Stimulated activated CD4-positive, alpha-beta T cell treated with anti-CD3 and anti-CD28 coated beads, Interleukin-12 subunit alpha, Interleukin-12 subunit beta, amount 100 ng/mL, for 24 hours (primary cell): ENCODE data around the gene DBN1.

Source experiments
- DNase-seq, 2 experiments: peaks; one replicate each; pipeline ENCODE4 v3.0.0-alpha.2; 2020; ENCODE audit warnings: low read depth in 2 of 2

The DBN1 gene

DNA sequence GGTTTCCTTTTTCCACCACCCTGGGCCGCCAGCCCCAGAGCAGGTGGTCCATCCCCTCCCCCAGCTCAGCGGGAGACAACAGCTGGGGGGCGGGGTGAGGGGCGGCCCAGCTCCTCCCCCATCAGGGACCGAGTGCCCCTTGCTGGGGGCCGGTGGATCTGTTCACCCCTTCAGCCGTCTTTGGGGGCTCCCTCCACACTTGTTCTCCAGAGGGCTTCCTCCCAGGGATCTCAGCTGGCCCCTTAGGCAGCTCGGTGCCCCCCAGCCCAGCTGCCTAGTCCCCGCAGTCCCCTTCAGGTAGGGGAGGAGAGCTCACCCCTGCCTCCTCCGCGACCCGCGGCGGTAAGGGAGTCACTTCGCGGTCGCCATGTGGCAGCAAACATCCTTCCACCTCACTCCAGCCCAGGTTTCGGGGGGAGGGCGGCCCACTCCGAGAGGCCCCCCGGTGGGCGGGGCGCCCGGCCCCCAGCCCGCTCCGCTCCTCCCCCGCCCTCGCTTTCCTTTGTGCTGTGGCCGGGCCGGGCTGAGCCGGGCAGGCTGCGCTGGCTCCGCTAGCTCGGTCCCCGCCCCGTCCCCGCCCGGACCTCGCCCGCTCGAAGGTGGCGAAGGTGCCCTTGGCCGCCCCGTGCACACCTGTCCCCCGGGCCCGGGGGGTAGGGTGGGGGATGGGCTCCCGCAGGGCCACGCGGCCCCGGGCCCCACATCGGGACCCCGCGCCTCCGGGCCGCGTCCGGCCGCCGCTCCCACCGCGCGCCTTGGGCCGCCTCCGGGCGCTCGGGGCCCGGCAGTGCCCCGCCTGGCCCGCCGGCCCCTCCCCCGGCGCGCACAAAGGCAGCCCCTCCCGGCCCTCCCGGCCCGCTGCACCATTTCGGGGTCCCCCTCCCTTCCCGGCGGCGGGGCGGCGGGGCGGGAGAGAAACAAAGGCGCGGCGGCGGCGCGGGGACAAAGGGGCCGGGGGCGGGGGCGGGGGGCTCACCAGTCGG lies 683 bp downstream of the DBN1 start:
- peak in 1 of 2 experiments; percentile 42 for DNase-seq

DNA sequence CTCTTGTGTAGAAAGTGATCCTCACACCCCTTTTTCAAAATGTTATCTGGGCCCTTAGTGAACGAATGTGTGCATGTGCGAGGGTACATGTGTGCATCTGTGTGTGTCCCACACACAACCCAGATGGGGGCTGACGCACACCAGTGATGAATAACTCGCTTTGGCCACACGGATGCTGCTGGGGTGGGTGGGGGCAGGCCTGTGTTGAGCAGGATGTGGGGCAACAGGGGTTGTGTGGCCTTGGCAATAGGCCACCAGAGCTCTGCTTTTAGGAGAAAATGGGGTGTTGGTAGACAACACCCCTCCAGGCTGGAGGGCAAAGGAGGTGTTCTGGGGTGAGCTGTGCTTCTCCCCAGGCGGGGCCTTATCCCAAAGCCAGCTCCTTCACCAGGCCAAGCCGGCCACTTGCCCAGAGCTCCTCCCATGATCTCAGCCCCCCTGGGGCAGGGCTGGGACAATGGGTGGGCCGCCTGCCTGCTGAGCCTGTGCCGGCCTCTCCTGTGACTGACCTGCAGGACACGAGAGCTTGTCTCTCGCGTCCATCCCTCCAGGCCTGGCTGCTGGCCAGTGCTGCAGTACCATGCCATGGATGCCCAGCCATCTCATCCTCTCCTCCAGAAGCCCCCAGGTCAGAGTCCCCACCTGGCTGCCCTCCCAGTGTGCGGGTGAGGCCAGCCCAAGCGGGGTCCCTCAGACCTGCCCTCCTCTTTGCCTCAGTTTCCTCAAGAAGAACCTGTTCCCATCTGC lies 1.7 kb downstream of the DBN1 start:
- no peak for DNase-seq

DNA sequence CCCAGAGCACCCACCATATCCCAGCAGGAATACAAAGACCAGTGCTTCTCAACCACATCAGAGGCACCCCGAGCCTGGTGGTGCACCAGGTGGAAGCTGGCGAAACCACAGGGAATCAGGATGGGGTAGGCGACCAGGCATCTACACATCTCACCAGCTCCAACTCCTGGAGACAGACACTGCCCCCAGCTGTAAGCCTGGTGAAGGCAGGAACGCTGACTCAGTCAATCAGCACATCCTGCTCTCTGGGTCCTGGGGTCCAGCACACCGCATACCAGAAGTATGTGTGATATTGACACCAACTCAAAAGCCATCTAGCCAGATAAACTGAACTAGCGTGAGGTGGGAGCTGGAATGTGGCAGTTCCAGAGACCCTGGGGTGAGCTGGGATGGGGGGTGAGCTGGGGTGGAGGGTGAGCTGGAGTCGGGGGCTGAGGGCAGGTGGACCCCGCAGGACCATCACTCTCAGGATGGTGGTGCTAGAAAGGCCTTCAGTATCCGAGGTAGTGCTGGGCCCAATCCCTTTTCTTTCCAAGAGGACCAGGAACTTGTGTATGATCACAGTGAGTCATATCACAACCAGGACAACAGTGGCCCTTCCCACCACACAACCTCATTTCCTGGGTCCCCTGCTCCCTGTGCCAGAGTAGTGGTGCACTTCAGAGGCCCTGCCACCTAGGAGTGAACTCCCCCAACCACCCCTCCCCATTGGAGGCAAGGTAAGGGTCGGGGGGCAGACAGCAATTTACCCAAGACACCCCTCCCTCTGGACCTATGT lies 2.5 kb downstream of the DBN1 start:
- no peak for DNase-seq

DNA sequence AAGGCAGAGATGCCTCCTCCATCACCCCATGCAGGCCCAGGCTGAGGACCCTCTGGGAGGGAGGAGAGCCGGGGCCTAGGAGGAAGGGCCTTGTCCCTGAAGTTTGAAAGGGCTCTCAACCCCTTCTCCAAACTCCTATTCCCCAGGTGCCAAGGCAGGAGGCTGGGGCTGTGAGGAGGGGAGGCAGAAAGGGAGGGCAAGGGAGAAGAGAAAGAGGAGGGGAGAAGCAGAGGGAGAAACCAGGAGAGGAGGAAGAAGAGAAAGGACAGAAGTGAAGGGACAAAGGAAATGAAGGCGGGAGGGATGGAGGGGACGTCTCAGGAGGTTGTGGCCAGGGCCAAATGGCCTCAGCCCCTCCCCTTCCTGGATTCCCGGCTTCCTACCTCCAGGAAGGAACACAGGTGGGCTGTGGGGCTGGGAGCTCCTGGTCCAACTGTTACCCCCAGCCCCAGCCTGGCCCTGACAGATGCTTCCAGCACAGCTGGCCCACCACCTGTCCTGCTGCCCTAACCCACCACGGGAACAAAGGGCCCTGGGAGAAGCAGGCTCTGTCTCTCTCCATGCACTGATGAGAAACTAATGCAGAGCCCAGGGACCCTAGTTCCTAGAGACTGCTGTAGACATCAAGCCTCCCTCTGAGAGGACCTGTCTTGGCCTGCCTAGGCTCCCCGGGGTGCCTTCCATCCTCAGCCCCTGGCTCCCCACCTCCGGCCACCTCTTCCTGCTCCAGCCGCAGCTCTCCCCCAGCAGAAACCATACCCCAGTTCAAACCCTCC lies 3.5 kb downstream of the DBN1 start:
- DNase-seq: no peak

DNA sequence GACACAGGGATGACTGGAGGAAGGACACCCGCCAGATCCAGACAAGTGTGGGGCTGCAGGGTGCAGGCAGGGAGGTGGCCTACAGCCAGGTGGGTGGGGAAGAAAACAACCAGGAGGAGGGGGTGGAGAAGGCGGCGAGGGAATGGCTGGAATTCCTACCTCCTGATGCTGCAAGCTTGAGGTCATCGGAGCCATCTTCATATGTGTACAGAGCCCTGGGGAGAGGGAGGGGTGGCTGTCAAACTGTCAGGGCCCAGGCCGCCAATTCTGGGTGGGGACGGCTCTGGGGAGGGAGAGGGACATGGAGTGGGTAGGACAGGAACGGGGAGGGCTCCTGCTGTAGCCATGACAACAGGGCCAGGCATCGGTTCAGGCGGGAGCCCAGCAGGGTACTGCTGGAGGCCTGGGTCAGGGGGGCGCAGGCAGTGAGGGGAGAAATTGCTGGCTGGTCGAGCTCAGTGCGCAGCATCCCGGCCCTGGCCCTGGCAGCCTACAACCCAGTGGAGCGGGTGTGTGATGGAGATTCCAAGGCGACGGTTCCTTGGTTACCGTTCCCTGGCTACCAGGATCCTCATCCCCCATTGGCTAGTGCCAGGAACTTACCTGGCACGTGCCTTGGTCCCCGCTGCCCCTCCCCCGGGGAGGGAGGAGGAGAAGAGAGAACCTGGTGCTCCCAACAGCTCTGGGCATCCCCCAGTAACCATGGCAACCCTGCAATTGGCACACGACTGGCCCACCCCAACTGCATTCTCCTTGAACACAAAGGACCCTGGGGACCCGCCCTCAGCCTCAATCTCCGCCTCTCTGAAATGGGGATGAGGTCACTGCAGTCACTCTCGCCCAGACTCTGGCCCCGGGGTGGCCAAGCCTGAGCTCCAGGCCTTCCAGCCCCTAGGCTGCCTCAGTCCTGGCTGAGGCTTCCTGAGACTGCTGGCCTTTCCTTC lies 4.5 kb downstream of the DBN1 start:
- no peak for DNase-seq

DNA sequence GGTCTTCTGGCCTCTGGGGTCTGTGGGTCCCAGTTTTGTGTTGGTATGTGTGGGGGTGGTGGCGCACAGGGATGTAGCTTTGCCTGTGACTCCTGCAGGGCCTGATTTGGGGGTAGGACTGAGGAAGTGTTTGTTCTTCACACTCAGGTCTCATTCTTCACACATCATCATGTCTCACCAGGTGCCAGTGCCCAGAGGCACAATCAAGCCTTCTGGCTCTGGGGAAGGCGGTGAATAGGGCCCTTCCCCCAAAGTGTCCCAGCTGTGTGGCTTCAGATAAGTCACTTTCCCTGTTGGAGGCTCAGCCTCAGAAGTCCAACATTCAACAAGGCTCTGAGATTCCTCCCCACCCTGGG lies 5.1 kb downstream of the DBN1 start:
- no peak for DNase-seq

DNA sequence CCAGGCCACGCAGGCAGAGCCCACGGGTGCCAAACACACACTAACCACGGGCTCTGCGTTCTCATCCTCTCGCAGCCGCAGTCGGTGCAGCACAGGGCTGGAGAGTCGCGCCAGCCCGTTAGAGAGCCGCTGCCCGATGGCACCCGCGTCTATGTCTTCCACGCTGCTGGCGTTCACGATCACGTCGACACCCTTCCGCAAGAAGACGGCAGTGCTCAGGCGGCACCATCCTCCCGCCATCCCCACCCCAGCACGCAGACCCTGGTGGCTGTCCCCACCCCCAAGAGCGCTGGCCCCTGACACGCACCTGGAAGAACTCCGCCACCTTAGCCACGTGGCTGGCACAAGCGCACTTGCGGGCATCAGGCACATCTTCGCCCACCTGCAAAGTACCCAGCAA lies 6.0 kb downstream of the DBN1 start:
- DNase-seq: no peak

DNA sequence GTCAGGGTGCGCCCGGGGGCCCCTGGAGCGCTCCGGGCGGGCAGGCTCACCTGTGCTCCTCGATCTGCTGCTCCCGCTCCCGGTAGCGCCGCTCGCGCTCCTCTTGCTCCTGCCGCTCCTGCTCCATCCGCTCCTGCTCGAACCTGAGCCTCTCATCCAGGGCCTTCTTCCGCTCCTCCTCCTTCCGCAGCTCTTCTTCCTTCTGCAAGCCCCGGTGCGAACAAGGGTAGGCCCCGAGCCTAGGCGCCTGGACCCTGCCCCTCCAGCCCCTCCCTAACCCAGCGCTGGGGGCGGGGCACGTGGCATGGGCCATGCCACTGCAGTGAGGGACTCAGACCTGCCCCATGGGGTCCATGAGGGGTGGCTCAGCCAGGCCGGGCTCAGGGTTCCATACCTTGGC lies 6.6 kb downstream of the DBN1 start:
- no peak for DNase-seq

DNA sequence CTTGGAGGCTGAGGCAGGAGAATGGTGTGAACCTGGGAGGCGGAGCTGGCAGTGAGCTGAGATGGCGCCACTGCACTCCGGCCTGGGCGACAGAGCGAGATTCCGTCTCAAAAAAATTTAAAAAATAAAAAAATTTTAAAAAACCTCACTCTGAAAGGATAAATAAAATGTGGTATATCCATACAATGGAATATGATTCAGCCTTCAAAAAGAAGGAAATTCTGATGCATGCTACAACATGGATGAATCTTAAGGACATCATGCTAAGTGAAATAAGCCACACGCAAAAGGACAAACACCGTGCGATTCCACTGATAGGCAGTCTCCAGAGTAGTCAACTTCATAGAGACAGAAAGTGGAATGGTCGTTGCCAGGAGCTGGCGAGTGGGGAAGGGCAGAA lies 8.4 kb downstream of the DBN1 start:
- DNase-seq: no peak

DNA sequence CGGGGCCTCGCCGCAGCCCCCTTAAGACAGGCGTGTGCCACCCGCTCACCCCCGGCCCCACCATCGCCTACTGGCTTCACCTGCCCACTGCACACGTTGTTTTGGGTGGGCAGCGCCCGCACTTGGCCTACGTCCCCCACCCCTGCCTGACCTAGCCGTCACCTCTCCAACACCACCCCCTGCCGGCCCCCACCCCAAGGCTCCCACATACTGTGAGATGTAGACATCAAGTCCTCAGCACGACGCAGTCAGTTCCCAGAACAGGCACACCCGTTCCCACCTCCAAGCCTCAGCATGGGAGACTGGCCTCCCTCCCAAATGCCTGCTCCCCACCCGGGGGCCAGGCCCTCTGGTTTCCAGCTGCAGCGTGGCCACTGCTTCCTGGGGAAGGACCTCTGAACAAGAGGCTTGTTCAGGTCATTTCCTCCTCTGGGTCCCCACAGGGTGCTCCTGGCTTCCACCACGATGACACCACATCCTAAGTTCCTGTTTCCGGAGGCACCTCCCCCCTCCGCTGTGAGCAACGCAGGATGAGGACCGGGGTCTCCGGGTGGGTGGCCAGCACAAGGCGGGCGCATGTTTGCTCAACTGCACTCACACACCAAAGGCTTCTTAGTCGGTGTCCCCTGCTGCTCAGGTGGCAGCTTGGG lies 11.3 kb downstream of the DBN1 start:
- DNase-seq: no peak

DNA sequence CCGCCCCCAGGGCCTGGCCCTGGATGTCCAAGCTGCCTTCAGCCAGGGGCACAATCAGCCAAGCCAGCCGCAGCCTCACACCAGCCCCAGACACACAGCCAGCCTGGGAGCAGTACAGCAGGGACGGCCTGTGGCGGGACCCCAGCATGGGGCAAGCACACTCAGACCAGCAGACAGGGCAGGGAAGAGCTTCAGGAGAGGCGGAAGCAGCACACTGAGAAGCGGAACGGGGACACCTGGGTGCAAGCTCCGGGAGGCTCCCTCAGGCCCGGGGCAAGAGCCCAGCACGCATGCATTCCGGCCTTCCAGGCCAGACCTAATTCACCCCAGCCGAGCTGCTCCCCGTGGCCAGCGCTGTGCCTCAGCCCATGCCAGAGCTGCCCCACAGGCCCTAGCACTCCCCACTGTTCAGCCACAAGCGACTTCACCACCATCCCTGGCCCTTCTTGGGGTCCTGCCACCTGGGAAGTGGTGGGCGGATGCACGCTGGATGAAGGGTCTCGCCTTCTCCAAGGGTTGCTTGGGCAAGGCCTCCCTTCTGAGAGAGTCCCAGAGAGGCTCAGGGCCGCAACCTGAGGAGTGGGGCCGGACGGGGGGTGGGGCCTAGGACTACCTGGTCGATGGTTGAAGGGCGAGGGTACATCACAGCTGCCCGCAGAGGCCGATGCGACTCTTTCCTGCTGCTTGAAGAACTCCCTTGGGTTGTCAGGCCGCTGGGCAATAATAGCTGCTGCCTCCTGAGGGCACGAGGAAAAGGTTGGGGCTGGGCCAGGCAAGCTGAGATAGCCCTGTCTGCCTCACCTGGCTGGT lies 13.4 kb downstream of the DBN1 start:
- DNase-seq: no peak

DNA sequence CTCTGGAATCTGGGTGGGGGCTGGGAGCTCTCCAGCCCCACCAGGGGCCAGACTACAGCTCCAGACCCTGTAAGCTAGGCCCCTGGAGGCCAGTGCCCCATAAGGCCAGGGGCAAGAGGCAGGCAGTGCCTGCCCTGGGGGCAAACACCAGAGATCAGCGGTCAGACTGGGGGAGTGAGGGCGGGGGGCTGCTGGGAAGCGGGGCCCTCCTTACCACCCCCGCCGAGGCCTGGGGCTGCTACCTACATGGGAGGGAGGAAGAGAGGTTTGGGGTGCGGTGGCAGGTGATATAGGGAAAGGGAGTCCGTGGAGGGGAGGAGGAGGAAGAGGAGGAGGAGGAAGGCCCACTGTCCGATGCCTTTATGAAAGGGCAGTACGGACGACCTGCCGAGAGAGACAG lies 14.1 kb downstream of the DBN1 start:
- DNase-seq: no peak

DNA sequence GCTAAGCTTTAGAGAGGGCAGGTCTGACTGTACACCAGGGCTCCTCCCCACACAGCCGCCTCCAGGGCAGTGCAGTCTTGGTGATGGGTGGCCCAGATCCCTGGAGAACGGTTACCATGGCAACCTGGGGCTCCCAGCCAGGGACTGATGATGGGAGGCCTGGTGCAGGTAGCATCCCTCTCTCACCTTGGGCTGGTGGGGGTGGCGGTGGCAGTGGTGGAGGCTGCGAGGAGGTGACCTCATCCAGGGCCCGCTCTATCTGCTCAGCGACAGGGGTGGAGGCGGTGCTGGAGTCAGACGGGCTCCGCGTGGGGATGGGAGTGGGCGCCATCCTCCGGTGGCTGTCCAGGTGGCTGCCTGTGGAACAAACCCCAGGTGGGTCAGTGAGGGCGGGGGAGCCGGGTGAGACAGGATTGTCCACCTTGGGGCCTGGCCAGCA lies 14.5 kb downstream of the DBN1 start:
- no peak for DNase-seq

DNA sequence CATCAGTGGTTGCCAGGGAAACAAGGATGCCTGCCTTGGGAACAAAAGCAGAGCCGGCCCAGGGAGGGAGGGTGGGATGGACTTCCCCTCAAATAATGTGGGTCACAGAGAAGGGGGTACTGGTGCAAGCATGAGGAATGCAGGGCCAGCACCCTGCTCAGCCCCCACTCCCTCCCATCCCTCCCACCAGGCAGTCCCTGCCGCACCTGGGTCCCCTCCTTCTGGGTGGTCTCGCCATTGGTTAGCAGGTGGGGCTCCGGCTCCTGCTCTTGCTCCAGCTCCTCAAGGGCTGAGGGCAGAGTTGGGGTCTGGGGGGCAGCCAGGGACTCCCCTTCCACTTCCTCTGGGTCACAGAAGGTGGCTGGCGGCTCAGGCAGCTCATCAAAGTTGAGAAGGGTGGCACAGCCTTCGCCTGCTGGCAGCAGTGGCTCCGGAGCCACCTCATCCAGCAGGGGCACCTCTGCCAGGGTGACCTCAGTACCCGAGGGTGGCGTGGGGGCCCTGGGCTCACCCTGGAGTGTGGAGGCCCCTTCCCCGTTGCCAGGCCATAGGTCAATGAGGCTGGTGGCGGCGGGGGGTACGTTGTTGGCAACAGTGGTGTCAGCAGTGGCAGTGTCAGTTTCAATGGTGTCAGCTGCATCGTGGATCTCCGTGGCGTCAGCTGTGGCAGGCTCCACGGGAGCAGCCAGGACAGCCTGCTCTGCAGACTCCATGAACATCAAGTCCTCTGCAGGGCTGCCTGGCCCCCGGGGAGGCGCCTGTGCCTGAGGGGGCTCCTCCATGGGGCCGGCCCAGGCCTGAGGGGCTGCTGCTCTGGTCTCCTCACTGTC lies 15.4 kb downstream of the DBN1 start:
- no peak for DNase-seq

DNA sequence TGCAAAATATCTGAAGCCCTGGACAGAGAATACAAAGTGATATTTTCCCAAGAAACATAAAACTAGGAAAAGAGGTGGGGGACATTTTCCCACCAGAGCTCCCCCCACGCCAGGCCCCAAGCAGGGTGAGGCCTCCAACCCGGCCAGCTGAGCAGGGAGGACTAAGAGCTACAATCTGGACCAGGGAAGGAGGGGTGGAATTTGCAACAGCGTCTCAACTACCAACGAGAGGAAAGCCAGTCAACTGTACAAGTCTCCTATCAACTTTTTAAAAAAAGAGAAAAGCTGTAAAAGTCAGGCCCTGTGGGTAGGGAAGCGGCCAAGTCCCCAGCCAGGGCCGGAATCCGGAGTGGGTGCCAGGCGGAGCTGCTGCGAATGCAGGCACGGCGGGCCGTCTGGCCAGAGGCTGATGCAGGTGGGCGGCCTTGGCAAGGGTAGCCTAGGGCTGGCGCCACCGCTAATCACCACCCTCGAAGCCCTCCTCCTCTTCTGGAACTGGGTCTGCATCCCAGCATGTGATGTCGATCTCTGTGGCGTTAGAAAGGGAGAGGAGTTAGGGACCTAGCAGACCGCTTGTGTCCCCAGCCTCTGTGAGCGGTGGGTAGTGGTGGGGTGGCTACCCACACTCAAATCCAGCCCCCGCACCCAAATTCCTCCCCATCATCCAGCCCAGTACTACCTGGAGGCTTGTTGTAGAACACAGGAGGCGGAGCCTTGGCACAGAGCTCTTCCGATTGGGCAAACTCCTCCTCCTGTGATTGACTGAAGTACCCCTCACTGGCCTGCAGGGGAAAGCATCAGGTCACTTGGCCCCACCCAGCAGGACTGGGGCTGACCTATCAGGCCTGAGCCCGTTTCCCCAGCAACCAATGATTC lies 16.2 kb downstream of the DBN1 start:
- DNase-seq: peak in 1 of 2 experiments; percentile 37

DNA sequence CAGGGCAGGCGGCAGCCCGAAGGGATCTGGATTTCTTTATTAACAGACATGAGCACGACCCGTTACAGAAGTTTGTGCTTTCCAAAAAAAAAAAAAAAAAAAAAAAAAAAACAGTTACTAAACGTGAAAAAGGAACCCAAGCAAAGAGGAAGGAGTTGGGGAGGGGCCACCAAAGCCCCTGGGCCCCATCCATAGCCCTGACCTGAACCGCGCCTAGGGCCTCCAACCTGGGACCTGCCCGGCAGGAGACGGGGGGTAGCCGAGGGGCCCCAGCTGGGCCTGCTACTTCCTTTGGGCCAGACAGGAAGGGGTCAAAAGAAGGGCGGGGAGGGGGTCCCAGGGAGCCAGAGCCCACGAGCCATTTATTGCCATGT lies 16.9 kb downstream of the DBN1 start:
- DNase-seq: no peak
